HG02642 (cell line): ENCODE results near the gene FRMD4B.

Experiments used
- ATAC-seq: cut with Tn5 transposase; IDR thresholded peaks from one replicate; pipeline ENCODE4 v1.9.1; 2021; ENCODE audit warnings: mild to moderate bottlenecking; ENCODE audit not compliant: unreplicated experiment, poor library complexity

Gene FRMD4B

DNA sequence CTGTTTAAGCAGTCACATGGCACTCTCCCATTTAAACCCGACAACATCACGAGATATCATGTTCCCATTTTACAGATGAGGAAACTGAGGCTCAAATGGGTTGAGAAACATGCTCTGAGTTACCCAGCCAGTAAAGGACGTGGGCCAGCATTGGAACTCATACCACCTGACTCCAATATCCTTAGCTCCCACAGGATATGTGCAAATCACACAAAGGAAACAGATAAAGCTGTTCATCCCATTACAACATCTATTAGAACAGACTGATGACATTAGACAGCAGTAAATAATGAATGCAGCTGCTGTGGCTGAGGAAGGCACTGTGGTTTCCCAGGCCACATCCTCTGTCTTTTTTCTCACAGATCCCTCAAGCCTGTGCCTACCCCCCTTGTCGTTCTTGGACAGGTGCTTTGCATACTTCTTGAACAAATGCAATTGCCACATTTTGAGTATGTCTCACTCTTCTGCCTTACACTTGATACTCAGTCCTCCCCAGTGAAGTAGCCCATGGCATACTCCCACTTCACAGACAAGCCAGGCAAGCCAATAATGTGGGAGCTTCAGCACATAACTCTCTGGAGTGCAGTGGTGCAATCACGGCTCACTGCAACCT is 17.7 kb downstream of the FRMD4B start:
- peak; percentile 99 for ATAC-seq

DNA sequence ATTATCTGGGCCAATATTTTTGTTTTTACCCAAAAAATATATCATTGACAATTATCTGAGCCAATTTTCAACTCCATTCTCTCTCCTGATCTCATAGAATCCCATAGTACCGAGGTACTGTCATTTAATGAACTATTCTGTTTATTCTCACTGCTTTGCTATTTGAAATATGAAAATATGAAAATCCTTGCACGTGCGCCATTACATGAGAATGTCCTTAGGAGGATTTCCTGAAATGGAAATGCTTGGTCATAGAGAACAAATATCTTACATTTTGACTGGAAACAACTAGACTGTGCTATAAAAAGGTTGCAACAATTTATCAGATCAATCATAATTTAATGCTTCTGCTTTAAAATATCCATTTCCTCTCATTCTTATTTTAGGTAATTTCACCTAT is 18.3 kb downstream of the FRMD4B start:
- no peak for ATAC-seq

DNA sequence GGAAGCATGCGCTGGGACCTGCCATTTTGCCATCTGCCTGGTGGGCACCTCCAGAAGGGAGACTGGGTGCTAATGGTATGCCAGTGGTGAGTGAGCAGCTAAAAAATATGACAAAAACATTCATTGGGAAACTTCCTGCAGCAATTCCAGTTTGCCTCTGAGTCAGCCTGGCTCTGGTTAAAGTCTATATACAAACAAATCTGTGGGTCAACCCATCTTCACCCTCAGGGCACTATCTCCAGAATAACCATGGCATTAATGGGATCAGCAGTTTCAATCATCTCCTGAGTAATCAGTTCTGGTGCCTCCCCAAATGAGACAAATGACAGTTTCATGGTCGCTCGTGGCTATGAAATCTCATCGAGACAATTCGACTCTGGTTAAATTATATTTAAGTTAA is 21.5 kb downstream of the FRMD4B start:
- no peak for ATAC-seq

DNA sequence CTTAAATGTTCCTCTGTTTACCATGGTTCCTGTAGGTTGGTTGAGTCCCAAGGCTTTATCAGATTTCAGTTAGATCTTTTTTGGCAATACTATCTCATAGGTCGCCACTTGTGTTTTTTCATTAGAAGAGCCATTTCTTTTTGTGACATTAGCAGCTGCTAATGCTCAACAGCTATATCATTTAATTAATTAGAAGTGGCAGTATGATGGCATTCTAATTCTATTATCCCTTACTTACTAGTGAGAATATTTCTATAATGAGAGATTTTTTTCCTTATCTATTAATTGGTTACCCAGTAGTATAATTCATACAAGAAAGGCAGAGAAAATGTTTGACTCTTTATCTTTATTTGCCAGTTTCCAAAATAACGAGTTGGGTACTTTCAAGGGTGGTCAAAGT is 25.2 kb downstream of the FRMD4B start:
- no peak for ATAC-seq

DNA sequence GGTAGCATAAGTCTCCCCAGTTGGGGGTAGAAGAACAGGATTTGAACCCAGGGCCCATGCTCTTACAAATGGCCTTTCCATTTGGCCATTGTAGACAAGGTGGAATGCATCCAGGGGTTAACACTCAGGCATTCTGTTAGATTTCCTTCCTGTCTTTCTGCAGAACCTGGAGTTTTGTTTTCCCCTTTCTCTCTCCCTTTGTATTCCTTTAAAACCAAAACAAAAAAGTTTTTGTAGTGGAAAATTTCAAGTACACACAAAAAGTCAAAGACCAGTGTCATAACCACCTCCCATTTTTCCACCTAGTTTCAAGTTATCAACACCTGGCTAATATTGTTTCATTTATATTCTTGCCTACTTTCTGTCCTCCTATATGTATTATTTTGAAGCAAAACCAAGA is 26.0 kb downstream of the FRMD4B start:
- no peak for ATAC-seq

DNA sequence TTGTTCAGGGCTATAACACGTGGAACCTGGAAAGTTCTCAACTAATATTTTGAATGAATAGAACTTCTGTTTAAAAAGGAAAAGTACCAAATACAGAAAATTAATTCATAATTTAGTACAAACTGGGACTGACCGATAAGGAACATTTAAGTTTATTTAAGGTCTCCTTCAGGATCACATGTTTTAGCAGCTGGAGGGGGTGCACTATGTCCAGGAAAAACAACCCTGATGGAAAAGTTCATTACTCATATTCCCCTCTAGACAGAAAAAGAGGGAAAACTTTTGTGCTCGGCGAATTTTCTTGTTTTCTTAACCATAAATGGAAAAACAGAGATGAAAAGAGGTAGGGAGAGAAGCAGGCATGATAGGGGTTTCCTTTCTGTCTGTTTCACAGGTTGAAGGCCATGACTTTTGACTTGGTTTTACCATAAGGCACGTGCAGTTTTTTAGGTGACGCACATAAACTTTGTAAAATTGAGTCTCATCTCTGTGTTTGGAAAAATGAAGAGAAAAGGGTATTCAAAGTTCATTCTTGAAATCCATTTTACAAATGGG is 26.5 kb downstream of the FRMD4B start:
- no peak for ATAC-seq

DNA sequence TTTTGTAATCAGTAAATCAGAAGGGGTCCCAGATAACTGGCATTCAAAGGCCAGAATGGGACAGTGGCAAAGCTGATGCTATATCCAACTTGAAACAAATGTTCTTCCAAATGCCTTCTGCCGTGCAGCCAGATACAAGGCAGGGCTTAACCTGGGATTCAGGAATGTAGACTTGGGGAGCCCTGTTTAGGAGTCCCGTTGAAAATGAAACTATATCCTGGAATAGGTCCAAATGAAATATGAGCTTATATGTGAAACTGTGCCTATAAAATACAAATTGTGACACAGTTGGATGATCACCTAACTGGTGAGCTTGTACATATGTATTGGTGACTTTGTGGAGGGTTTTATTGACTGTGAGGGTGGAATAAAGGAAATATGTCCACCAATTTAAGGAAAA is 28.7 kb downstream of the FRMD4B start:
- no peak for ATAC-seq

DNA sequence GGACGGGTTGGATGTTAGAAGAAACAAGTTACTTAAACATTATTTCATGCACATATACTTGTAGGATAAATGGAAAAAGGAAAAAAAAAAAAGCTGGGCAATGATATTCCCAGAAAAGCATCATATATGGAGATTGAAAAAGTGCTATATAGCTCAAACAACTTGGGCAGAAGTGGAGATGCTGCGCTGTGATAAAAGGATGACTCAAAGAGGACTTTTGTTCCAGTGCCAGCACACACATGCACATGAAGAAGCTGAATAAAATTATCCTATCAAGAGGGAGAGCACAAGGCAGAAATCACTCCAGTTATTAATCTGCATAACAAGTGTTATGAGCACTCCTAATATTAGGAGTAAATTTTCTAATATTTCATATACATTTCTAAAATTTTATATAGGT is 30.9 kb downstream of the FRMD4B start:
- ATAC-seq, result no peak

DNA sequence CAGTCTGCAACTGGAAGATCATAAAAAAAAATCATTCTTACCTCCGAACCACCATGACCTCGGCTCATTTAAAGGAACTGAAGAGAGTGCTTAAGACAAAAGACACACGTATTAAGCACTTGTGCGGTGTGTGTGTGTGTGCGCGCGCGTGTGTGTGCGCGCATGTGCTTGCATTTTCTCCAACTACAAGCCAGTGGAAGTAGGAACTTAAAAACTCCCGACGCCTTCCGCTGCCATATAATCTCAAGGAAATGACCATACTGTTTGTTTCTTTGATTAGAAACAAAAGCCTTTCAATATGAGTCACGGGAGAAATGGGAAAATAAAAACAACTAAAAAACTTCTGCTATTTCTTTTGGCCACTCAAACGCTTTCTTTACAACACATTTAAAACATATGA is 32.4 kb downstream of the FRMD4B start:
- no peak for ATAC-seq

DNA sequence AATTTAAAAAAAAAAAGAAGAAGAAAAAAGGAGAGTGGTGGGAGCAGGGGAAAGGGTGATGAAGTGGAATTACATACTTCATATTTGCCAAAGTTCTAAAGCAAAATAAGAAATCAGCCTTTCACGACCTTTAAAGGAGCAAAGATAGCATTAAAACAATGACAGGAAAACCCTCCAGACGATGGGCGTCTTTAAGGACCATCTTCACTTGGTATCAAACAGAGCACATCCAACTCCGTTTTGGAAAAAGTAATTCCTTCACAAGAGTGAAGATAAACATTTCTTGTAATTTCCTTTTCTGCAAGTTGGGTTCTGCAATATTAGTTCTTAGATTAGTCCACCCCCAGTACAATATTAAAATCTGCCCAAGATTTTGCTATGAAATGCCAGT is 32.8 kb downstream of the FRMD4B start:
- no peak for ATAC-seq

DNA sequence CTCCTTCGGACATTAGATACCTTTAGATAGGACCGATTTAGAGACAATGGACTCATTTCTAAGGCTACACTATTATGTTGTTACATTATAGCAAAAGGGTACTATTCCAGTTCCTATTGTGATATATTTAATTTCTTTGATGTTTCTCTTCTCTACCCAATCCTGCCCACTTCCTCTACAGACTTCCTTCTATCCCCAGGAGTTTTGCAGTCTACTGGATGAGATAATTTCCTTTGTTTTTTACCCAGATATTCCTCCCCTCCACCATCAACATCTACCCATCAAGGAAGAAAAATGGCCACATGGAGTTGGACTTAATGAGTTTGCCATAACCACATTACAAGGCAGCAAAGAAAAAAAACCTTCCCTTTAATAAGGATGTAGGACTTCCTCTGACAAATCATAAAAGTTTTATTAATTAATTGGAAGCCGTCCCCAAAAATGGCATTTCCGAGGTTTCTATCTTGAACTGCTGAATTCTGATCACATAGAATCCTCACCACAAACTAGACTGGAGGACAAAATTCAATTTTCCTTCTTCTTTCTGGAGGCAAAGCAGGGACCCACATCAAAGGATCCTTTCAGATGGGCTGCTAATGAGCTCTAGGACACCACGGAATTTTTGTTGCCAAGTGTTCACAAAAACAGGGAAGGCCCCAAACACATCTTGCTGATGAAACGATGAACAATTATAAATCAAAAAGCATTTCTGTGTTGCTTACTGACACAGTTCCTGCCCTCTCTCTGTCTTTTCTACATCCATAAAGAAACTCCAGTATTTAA is 33.4 kb downstream of the FRMD4B start:
- no peak for ATAC-seq

DNA sequence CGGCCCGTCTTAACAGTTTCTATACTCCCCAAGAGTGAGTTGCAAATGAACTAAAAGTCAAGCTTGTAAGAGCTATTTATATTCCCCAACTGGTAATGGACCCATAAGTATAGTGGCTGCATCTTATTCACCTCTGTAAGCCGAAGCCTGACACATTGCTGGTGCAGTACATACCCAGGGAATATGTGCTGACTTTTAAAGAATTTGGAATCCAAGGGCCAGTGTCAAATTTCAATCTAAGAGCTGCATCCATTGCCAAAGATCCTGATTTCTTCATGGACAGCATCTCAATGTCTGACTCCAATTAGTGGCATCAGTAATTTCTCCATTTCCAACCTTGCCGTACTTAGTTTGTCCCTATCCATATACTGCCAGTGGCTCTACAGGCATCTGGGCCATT is 42.0 kb downstream of the FRMD4B start:
- no peak for ATAC-seq

DNA sequence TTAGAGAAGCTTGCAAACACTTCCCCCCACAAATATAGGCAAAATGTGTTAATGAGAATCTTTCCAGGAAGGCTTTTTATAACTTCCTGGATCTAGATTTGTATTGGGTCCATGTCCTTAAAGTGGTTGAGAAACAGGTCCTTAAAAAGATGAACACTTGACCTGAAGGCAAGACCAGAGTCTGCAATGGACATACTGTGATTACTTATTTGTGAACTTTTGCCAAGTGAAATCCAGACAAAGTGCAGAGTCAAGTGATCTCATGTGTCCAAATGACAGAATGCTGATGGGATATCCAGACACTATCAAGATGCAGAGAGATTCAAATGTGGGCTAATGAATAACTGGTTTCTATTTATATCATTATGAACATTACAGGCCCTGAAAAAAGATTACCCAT is 43.8 kb downstream of the FRMD4B start:
- ATAC-seq, result no peak

DNA sequence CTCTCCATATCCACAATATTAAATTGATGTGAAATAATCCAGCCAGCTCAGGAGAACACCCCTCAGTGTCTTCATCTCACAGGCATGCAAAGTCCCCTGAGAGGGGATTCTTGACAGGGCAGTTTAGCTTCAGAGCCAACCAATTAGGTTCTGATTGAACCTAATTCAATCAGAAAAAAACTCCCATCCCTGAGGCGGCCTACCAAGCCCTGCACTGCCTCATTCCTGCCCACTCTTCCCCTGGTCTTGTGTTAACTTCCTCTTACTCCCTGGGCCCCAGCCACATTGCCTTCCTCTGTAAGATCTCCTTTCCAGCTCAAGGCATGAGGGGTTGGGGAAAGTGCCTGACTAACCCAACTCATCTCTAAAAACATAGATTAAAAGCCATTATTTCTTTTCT is 46.1 kb downstream of the FRMD4B start:
- ATAC-seq, result no peak

DNA sequence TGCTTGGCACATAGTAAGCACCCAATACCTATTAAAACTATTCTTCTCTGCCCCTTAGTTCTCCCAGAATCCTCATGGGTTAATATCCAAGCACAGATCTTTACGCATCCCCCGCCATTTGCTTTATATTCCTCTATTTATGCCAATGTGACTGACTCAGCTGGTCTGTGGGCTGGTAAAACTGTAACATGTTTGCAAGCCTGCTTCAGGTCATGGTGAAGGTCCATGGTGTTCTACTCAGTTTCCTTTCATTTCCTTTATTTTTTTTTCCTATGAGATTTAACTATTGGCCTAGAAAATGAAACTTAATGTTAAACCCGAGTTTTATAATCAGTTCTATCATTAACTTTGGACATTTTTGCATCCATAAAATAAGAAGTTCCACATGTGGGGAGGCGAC is 47.0 kb downstream of the FRMD4B start:
- ATAC-seq, result no peak

DNA sequence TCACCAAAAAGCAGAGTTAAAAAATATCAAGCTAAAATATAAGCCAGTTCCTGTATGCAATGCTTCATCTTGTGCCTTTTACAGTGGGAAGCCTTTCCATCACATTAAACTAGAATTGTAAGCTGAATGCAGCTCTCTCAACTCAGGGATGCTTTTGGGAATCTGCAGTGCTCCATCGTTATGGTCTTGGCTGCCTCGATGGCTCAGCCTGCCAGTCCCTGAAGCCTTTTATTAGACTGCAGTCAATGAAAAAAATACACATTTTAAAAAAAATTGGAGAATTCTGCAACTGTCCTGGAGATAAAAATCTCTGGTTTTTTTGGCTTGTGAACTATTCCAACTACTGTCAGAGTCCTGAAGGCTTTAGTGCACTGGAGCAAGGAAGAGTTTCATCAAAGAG is 53.0 kb downstream of the FRMD4B start:
- no peak for ATAC-seq

DNA sequence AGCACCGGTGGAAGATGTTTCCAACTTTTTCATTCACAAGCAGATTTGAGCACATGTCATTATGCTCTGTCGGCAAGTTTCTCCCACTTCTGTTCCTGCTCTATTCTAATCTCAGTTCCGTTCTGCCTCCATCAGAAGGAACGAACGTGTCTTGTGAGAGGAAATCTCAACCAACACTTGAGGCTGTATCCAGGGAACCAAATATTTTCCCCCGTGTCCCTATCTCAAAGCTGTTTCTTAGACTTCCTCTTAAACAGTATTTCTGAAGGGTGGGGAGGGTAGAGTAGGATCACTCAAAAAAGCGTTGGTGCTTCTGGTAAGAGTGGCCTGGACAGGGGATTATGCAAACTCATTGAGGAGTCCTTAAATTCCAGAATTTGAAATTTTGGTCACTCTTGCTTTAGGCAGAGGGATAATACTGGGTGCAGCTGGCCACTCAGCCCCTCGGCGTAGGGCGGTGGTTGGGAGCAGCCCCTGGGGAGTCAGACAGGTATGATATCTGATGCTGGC is 54.9 kb downstream of the FRMD4B start:
- ATAC-seq, result no peak

DNA sequence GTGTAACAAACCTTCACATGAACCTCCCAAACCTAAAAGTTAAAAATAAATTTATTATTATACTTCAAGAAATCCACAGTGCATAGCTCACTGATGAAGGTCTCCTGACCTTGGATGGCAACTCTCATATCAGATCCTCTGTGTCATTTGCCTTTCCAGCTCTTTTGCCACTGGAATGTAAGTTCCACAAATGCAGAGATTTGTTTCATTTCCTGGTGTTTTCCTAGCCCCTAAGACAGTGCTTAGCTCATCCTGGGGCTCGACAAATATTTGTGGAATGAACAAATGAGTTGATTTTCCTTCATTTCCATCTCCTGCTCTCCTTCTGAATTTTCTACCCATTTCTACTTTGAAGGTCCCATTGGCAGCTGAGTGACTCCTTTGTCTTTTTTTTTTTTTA is 56.0 kb downstream of the FRMD4B start:
- no peak for ATAC-seq

DNA sequence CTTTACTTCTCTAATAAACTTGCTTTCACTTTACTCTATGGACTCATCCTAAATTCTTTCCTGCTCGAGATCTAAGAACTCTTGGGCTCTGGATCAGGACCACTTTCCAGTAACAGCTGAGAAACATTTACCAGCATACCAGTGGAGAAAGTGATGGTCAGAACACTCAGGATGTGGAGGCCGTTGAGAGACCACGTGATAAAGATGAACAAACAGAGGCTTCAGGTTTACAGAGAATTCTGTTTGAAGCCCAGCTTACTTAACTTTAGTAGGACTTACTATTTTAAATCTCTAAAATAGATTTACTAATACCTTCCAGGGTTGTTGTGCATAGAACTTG is 57.0 kb downstream of the FRMD4B start:
- ATAC-seq, result no peak

DNA sequence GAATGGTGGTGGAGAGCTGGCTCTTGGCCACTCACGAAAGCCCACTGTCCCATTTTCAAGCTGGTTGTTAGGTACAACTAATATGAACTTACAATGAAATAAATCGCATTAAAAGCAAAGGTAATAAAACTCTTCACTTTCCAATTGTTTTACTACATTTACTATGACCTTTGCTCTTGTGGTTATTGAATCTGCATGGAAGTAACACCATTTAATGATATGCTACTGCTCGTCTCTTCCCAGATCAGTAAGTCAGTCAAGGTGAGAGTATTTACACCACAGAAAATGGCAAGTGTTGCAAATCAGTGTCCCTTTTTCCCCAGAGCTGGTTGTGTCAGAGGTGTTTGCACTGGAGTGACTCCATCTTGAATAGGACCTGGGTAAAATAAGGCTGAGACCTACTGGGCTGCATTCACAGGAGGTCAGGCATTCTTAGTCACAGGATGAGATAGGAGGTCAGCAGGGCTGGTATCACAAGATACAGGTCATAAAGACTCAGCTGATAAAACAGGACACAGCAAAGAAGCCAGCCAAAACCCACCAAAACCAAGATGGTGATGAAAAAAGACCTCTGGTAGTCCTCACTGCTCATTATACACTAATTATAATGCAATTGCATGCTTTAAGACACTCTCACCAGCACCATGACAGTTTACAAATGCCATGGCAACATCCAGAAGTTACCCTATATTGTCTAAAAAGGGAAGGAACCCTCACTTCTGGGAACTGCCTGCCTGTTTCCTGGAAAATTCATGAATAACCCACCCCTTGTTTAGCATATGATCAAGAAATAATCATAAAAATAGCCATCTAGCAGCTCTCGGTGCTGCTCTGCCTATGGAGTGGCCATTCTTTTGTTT is 57.6 kb downstream of the FRMD4B start:
- no peak for ATAC-seq

DNA sequence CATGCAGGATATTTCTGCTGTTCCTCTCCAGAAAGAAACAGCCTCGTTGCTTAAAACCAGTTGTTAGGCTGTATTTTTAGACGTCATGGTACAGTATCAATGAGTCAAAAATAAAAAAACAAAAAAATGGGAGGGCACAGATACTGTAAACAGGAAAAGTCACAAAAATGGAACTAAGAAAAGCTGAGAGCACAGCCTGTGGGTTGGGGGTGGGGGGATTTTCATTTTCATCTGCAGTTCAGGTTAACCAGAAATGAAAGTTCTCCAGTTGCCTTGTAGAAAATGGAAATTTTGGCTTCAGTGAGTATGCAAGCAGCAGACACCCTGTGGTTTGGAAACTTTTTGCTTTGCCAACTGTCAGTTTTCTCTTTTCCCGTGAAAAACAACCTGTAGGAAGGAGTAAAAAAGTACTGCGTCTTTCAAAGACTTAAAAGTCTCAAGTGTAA is 59.0 kb downstream of the FRMD4B start:
- peak; percentile 82 for ATAC-seq
